GM12874 (cell line): ENCODE data around the gene AMIGO2.

Experiments used
- TF ChIP-seq, protein P1 (sequence below): IDR thresholded peaks from 2 replicates; pipeline ENCODE4 v1.5.1; 2011; ENCODE audit warnings: low read depth, mild to moderate bottlenecking, control low read depth, low read length, moderate library complexity; ENCODE audit not compliant: insufficient read depth

The AMIGO2 gene

GRCh38 chr12:47048541-47048940, 31.2 kb downstream of the AMIGO2 start:
- TF ChIP-seq, protein P1, sequence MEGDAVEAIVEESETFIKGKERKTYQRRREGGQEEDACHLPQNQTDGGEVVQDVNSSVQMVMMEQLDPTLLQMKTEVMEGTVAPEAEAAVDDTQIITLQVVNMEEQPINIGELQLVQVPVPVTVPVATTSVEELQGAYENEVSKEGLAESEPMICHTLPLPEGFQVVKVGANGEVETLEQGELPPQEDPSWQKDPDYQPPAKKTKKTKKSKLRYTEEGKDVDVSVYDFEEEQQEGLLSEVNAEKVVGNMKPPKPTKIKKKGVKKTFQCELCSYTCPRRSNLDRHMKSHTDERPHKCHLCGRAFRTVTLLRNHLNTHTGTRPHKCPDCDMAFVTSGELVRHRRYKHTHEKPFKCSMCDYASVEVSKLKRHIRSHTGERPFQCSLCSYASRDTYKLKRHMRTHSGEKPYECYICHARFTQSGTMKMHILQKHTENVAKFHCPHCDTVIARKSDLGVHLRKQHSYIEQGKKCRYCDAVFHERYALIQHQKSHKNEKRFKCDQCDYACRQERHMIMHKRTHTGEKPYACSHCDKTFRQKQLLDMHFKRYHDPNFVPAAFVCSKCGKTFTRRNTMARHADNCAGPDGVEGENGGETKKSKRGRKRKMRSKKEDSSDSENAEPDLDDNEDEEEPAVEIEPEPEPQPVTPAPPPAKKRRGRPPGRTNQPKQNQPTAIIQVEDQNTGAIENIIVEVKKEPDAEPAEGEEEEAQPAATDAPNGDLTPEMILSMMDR = no peak

GRCh38 chr12:47041327-47041726, 38.4 kb downstream of the AMIGO2 start:
- TF ChIP-seq, protein P1 = no peak

GRCh38 chr12:47039756-47040155, 40.0 kb downstream of the AMIGO2 start:
- TF ChIP-seq, protein P1 = no peak

DNA sequence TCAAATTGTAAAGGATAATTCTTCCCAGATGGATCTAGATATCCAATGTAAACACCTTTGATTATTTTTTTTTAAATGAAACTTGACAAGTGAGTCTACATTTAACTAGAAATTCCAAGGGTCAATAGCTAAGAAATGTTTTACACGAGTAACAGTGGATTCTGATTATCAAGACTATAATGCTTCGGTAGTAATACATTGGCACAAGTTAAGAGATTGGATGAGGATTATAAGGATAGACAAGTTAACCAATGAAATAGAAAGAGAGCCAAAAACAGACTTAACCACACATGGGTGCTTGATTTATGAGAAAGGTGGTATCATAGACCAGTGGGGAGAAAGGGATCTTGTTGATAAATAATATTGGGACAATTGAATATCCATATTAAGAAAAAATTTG, 40.7 kb downstream of the AMIGO2 start:
- TF ChIP-seq, protein P1 = no peak

GRCh38 chr12:47038270-47038748, 41.5 kb downstream of the AMIGO2 start:
- TF ChIP-seq, protein P1 = no peak

- TF ChIP-seq, protein P1 = no peak
Measured at GRCh38 chr12:47035484-47035883, 44.3 kb downstream of the AMIGO2 start.

DNA sequence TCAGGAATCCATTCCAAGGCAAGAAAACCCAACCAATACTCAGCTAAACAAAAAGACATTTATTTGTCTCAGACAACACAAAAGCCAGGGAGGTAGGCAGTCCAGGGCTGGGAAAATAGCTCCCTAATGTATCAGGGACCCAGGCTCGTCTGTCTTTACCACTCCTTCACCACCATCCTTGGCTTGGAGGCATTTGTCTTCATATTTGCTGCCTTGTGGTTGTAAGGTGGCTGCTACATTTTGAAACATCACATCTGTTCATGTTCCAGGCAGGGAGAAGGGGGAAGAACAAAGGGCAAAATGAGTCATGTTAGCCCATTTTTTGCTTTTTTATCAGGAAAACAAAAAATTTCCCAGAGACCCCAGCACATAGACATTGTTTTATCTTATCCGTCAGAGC, 45.1 kb downstream of the AMIGO2 start:
- TF ChIP-seq, protein P1 = no peak
